GM13977 (cell line): ENCODE results near the gene MRPL19.
"Not testable (repeated sequence)": the region's sequence is repeated elsewhere in the genome, so short reads cannot be mapped to it uniquely, and the experiment has no call there.

Experiments used
- DNase-seq: peaks from one replicate; pipeline ENCODE4 v3.0.0; 2012; ENCODE audit warnings: low spot score
- CTCF ChIP-seq: IDR thresholded peaks from 2 replicates; pipeline ENCODE4 v1.5.1; 2012; ENCODE audit warnings: mild to moderate bottlenecking, control low read depth; ENCODE audit not compliant: insufficient read depth; ENCODE audit errors: extremely low read depth, missing control alignments
- in situ Hi-C: fragments of 300-500 bp; cut with MboI; formaldehyde crosslinking; loops from one replicate; pipeline ENCODE4 v1.12.0; 2022; ENCODE audit warnings: low sequenced_read_pairs, low pct_unique_long_range_greater_than_20kb, mixed read lengths, inconsistent platforms; ENCODE audit not compliant: unreplicated experiment

The MRPL19 gene

GRCh38 chr2:75655861-75656260 lies 9.3 kb downstream of the MRPL19 start:
- in situ Hi-C loops = no loop called here
- no peak for TF ChIP-seq CTCF
- no peak for DNase-seq

- no peak for DNase-seq
- in situ Hi-C loops = no loop called here
- no peak for TF ChIP-seq CTCF
These were observed 10.0 kb downstream of the MRPL19 start for GRCh38 chr2:75656563-75656962.

- no peak for TF ChIP-seq CTCF
- DNase-seq = no peak
- in situ Hi-C loops = no loop called here
These were observed 11.2 kb downstream of the MRPL19 start for GRCh38 chr2:75657798-75658197.

GRCh38 chr2:75666911-75667310 lies 20.3 kb downstream of the MRPL19 start:
- TF ChIP-seq CTCF = no peak
- in situ Hi-C loops = no loop called here
- DNase-seq = no peak

GRCh38 chr2:75667884-75668283 lies 21.3 kb downstream of the MRPL19 start:
- no peak for DNase-seq
- in situ Hi-C loops = no loop called here

GRCh38 chr2:75675423-75675822 lies 28.8 kb downstream of the MRPL19 start:
- DNase-seq, in situ Hi-C loops: not testable (repeated sequence)

More at GRCh38 chr2:75667884-75668283, 21.3 kb downstream of the MRPL19 start:
- no peak for TF ChIP-seq CTCF

- in situ Hi-C loops = no loop called here
- no peak for DNase-seq
- TF ChIP-seq CTCF = no peak
These were observed 29.3 kb downstream of the MRPL19 start for GRCh38 chr2:75675908-75676307.
